Measurements from ENCODE around the gene CDKN2B.

CDKN2B gene

GRCh38 chr9:21988056-21988990 is 20.8 kb downstream of the CDKN2B start:
- no peak for TF ChIP-seq CTCF (IDR thresholded peaks at IDR 0.05)
- Histone ChIP-seq H3K27me3 (peaks cover 100% of the 10 kb centered on the region), H3K4me3 (ENCODE audit: low read depth in 1 of 2, low read length in 1 of 2) (no peak overlapping the region), H3K27ac (no peak overlapping the region), H3K36me3 (no peaks in the 10 kb centered on the region), H3K9me3 (no peaks in the 10 kb centered on the region), H3K4me1 (ENCODE audit: control insufficient read depth in 1 of 2, insufficient read depth in 1 of 2, low read depth in 1 of 2, low read length in 1 of 2) (peaks cover 0 to 11% of the 10 kb centered on the region in 2 experiments)

GRCh38 chr9:21985964-21986667 is 23.0 kb downstream of the CDKN2B start:
- Histone ChIP-seq H3K4me1 (ENCODE audit: control insufficient read depth in 1 of 2, insufficient read depth in 1 of 2, low read depth in 1 of 2, low read length in 1 of 2) (peaks cover 6 to 17% of the 10 kb centered on the region in 2 experiments), H3K27me3 (peaks cover 92% of the 10 kb centered on the region), H3K9me3 (no peaks in the 10 kb centered on the region), H3K4me3 (ENCODE audit: low read depth in 1 of 2, low read length in 1 of 2) (no peak overlapping the region), H3K27ac (no peak overlapping the region), H3K36me3 (no peaks in the 10 kb centered on the region)
- TF ChIP-seq CTCF (IDR thresholded peaks at IDR 0.05): no peak

- H3K27me3 ChIP-seq: peaks cover 89% of the 10 kb centered on the region
- no peak overlapping the region for H3K27ac ChIP-seq
- no peaks in the 10 kb centered on the region for H3K36me3 ChIP-seq
- peaks cover 6 to 11% of the 10 kb centered on the region in 2 experiments for H3K4me1 ChIP-seq (ENCODE audit: control insufficient read depth in 1 of 2, insufficient read depth in 1 of 2, low read depth in 1 of 2, low read length in 1 of 2)
- no peaks in the 10 kb centered on the region for H3K9me3 ChIP-seq
- no peak for TF ChIP-seq CTCF (IDR thresholded peaks at IDR 0.05)
- no peak overlapping the region for H3K4me3 ChIP-seq (ENCODE audit: low read depth in 1 of 2, low read length in 1 of 2)
These were observed 25.0 kb downstream of the CDKN2B start for GRCh38 chr9:21984101-21984500.

- Histone ChIP-seq H3K4me1 (ENCODE audit: control insufficient read depth in 1 of 2, insufficient read depth in 1 of 2, low read depth in 1 of 2, low read length in 1 of 2) (peaks cover 6 to 11% of the 10 kb centered on the region in 2 experiments), H3K9me3 (no peaks in the 10 kb centered on the region), H3K4me3 (ENCODE audit: low read depth in 1 of 2, low read length in 1 of 2) (no peak overlapping the region), H3K36me3 (no peaks in the 10 kb centered on the region), H3K27ac (no peak overlapping the region), H3K27me3 (peaks cover 89% of the 10 kb centered on the region)
- no peak for TF ChIP-seq CTCF (IDR thresholded peaks at IDR 0.05)
These were observed 25.6 kb downstream of the CDKN2B start for GRCh38 chr9:21983561-21983935.

- Histone ChIP-seq H3K4me1 (ENCODE audit: control insufficient read depth in 1 of 2, insufficient read depth in 1 of 2, low read depth in 1 of 2, low read length in 1 of 2) (peaks cover 6 to 11% of the 10 kb centered on the region in 2 experiments), H3K4me3 (ENCODE audit: low read depth in 1 of 2, low read length in 1 of 2) (no peak overlapping the region), H3K36me3 (no peaks in the 10 kb centered on the region), H3K9me3 (no peaks in the 10 kb centered on the region), H3K27me3 (peaks cover 89% of the 10 kb centered on the region), H3K27ac (no peak overlapping the region)
- TF ChIP-seq CTCF (IDR thresholded peaks at IDR 0.05): no peak
These were observed 26.1 kb downstream of the CDKN2B start for GRCh38 chr9:21982861-21983560.

All from neutrophil (primary cell).